KMS-11 (cell line): ENCODE data around the gene SNU13.
"Not testable (repeated sequence)": the region's sequence is repeated elsewhere in the genome, so short reads cannot be mapped to it uniquely, and the experiment has no call there.

Experiments
- H2AFZ ChIP-seq: fragments of 200-600 bp; sonication (generic); 2 replicates; pipeline ENCODE4 v1.6.1; 2016; ENCODE audit warnings: antibody characterized with exemption, mixed run types, low read depth
- H3K27ac ChIP-seq: fragments of 200-600 bp; sonication (generic); 2 replicates; pipeline ENCODE4 v1.6.1; 2016; ENCODE audit warnings: mild to moderate bottlenecking, mixed run types
- H3K27me3 ChIP-seq: fragments of 200-600 bp; sonication (generic); 2 replicates; pipeline ENCODE4 v1.6.1; 2017; ENCODE audit warnings: mild to moderate bottlenecking, low read depth, mixed run types, moderate library complexity; ENCODE audit not compliant: insufficient read depth
- H3K36me3 ChIP-seq: fragments of 200-600 bp; sonication (generic); 2 replicates; pipeline ENCODE4 v1.6.1; 2017; ENCODE audit warnings: mild to moderate bottlenecking, mixed run types; ENCODE audit not compliant: insufficient read depth
- H3K4me1 ChIP-seq: fragments of 200-600 bp; sonication (generic); 2 replicates; pipeline ENCODE4 v1.6.1; 2016; ENCODE audit warnings: mild to moderate bottlenecking, low read depth, mixed run types; ENCODE audit not compliant: poor library complexity, severe bottlenecking
- H3K4me2 ChIP-seq: fragments of 200-600 bp; sonication (generic); 2 replicates; pipeline ENCODE4 v1.7.0; 2016; ENCODE audit warnings: mild to moderate bottlenecking, mixed run types
- H3K4me3 ChIP-seq: fragments of 200-600 bp; sonication (generic); IDR thresholded peaks from 2 replicates; pipeline ENCODE4 v1.6.1; 2017; ENCODE audit warnings: low read depth, low read length, mixed read lengths; ENCODE audit not compliant: insufficient read depth
- H3K79me2 ChIP-seq: fragments of 200-600 bp; sonication (generic); 2 replicates; pipeline ENCODE4 v1.6.1; 2016; ENCODE audit warnings: low read depth, mixed run types; ENCODE audit not compliant: insufficient read depth
- H3K9ac ChIP-seq: fragments of 200-600 bp; sonication (generic); 2 replicates; pipeline ENCODE4 v1.6.1; 2016; ENCODE audit warnings: mild to moderate bottlenecking, mixed run types
- H4K20me1 ChIP-seq: fragments of 200-600 bp; sonication (generic); 2 replicates; pipeline ENCODE4 v1.6.1; 2016; ENCODE audit warnings: mild to moderate bottlenecking, mixed run types; ENCODE audit not compliant: insufficient read depth
- TF ChIP-seq, protein P1 (sequence below): fragments of 200-600 bp; sonication (generic); conservative IDR thresholded peaks from 2 replicates; pipeline ENCODE4 v1.6.1; 2017; ENCODE audit warnings: low read depth, mild to moderate bottlenecking, antibody characterized with exemption, low read length, moderate library complexity, mixed read lengths

Gene SNU13

DNA sequence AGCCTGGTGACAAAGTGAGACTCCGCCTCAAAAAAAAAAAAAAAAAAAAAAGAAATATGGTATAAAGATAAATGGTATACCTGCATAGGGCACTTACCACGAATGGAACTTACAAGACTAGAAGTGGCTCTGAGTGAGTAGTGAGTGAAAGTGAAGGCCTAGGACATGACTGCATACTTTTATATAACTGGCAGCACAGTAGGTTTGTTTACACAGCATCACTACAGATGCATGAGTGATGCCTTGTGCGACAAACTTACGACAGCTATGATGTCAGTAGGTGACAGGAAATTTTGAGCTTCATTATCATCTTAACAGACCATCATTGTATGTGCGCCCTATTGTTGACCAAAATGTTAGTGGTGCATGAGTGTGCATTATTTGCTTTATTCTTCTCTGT is 49.9 kb downstream of the SNU13 start:
- H3K9ac ChIP-seq, result no peak overlapping the region
- H3K36me3 ChIP-seq, result peaks cover 22% of the 10 kb centered on the region; the same call in 1 of the 2 replicates
- no peak overlapping the region for H3K4me2 ChIP-seq
- no peak overlapping the region for H3K27ac ChIP-seq
- H2AFZ ChIP-seq, result no peak overlapping the region
- H4K20me1 ChIP-seq, result 0 out of 2 replicates have a peak, but pooled peaks cover 3% of the 10 kb centered on the region
- H3K27me3 ChIP-seq, result no peaks in the 10 kb centered on the region
- no peak overlapping the region for H3K4me3 ChIP-seq
- no peaks in the 10 kb centered on the region for H3K4me1 ChIP-seq
- TF ChIP-seq, protein P1, sequence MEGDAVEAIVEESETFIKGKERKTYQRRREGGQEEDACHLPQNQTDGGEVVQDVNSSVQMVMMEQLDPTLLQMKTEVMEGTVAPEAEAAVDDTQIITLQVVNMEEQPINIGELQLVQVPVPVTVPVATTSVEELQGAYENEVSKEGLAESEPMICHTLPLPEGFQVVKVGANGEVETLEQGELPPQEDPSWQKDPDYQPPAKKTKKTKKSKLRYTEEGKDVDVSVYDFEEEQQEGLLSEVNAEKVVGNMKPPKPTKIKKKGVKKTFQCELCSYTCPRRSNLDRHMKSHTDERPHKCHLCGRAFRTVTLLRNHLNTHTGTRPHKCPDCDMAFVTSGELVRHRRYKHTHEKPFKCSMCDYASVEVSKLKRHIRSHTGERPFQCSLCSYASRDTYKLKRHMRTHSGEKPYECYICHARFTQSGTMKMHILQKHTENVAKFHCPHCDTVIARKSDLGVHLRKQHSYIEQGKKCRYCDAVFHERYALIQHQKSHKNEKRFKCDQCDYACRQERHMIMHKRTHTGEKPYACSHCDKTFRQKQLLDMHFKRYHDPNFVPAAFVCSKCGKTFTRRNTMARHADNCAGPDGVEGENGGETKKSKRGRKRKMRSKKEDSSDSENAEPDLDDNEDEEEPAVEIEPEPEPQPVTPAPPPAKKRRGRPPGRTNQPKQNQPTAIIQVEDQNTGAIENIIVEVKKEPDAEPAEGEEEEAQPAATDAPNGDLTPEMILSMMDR, result no peak
- H3K79me2 ChIP-seq, result peaks cover 22% of the 10 kb centered on the region; the same call in 1 of the 2 replicates

DNA sequence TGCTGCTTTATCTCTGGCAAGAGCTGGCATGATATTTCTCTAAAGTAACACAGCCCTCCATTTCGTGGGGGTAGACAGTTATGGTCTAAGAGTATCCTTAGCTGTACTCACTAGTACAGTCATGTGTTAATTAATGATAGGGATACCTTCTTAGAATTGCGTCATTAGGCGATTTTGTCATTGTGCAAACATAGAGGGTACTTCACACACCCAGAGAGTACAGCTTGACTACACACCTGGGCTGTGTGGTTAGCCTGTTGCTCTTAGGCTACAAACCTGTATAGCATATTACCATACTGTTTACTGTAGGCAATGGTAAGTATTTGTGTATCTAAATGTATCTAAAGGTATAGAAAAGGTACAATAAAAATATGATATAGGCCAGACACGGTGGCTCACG is 50.5 kb downstream of the SNU13 start:
- Histone ChIP-seq H3K36me3 (peaks cover 25% of the 10 kb centered on the region; the same call in 1 of the 2 replicates), H4K20me1 (0 out of 2 replicates have a peak, but pooled peaks cover 3% of the 10 kb centered on the region), H3K4me1 (no peaks in the 10 kb centered on the region), H3K4me3 (no peak overlapping the region), H3K79me2 (peaks cover 22% of the 10 kb centered on the region; the same call in 1 of the 2 replicates), H3K4me2 (no peak overlapping the region), H3K9ac (no peak overlapping the region), H3K27ac (no peak overlapping the region), H3K27me3 (no peaks in the 10 kb centered on the region), H2AFZ (no peak overlapping the region)
- TF ChIP-seq, protein P1, result no peak

DNA sequence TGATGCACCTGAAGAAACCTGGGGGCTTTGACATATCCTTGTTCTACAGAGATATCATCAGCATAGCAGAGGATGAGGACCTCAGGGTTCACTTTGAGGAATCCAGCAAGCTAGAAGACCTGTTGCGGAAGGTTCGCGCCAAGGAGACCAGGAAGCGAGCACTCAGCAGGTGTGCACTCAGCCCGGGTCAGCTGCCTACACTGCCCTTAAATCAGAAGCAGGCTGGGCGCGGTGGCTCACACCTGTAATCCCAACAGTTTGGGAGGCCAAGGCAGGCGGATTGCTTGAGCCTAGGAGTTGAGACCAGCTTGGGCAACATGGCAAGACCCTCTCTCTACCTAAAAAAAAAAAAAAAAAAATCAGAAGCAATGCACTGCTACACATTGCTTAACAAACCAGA is 51.0 kb downstream of the SNU13 start:
- H3K9ac ChIP-seq, H3K4me3 ChIP-seq, H3K27me3 ChIP-seq, H2AFZ ChIP-seq, H3K4me1 ChIP-seq, H4K20me1 ChIP-seq, H3K27ac ChIP-seq, H3K4me2 ChIP-seq: not testable (repeated sequence)
- H3K36me3 ChIP-seq, result peaks cover 22% of the 10 kb centered on the region; the same call in 1 of the 2 replicates
- H3K79me2 ChIP-seq, result peaks cover 23% of the 10 kb centered on the region; the same call in 1 of the 2 replicates

DNA sequence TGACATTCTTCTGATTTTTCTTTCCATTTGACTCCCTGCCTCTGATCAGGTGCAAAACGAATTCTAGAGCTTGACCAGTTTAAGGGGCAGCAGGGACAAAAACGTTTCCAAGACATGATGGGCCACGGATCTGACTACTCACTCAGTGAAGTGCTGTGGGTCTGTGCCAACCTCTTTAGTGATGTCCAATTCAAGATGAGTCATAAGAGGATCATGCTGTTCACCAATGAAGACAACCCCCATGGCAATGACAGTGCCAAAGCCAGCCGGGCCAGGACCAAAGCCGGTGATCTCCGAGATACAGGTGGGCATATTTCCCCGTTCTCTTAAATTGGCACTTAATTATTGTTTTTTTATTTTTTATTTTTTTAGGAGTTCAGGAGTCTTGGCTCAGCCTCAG is 52.2 kb downstream of the SNU13 start:
- Histone ChIP-seq H3K27ac (no peak overlapping the region), H3K27me3 (no peaks in the 10 kb centered on the region), H3K36me3 (peaks cover 22% of the 10 kb centered on the region; the same call in 1 of the 2 replicates), H3K4me3 (no peak overlapping the region), H3K4me2 (no peak overlapping the region), H3K4me1 (no peaks in the 10 kb centered on the region), H3K9ac (no peak overlapping the region), H3K79me2 (peaks cover 13% of the 10 kb centered on the region; the same call in 1 of the 2 replicates), H4K20me1 (0 out of 2 replicates have a peak, but pooled peaks cover 3% of the 10 kb centered on the region), H2AFZ (no peak overlapping the region)
- TF ChIP-seq, protein P1, result no peak

DNA sequence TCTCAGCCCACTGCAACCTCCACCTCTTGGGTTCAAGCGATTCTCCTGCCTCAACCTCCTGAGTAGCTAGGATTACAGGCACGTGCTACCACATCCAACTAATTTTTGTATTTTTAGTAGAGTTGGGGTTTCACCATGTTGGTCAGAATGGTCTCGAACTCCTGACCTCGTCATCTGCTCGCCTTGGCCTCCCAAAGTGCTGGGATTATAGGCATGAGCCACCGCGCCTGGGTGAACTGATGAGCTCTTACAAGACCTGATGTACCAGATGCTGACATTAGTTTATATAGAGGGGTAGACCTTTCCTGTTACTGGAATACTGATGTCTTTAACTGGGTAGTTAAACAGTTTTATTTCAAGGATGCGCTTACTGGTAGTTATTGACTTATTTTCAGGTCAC is 54.1 kb downstream of the SNU13 start:
- not testable (repeated sequence) for H3K27ac ChIP-seq, H3K4me2 ChIP-seq, H3K9ac ChIP-seq, H3K27me3 ChIP-seq, H2AFZ ChIP-seq, H3K4me3 ChIP-seq, H3K4me1 ChIP-seq, H4K20me1 ChIP-seq
- peaks cover 22% of the 10 kb centered on the region; the same call in 1 of the 2 replicates for H3K36me3 ChIP-seq
- H3K79me2 ChIP-seq, result peaks cover 17% of the 10 kb centered on the region; the same call in 1 of the 2 replicates

DNA sequence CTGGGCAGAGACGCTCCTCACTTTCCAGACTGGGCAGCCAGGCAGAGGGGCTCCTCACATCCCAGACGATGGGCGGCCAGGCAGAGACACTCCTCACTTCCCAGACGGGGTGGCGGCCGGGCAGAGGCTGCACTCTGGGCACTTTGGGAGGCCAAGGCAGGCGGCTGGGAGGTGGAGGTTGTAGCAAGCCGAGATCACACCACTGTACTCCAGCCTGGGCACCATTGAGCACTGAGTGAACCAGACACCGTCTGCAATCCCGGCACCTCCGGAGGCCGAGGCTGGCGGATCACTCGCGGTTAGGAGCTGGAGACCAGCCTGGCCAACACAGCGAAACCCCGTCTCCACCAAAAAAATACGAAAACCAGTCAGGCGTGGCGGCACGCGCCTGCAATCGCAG is 57.1 kb downstream of the SNU13 start:
- H3K27me3 ChIP-seq, H2AFZ ChIP-seq, H3K9ac ChIP-seq, H3K4me3 ChIP-seq, H3K4me1 ChIP-seq, H3K27ac ChIP-seq, H3K4me2 ChIP-seq, H4K20me1 ChIP-seq: not testable (repeated sequence)
- H3K79me2 ChIP-seq, result peaks cover 27% of the 10 kb centered on the region; the same call in 1 of the 2 replicates
- H3K36me3 ChIP-seq, result peaks cover 17% of the 10 kb centered on the region; the same call in 1 of the 2 replicates

DNA sequence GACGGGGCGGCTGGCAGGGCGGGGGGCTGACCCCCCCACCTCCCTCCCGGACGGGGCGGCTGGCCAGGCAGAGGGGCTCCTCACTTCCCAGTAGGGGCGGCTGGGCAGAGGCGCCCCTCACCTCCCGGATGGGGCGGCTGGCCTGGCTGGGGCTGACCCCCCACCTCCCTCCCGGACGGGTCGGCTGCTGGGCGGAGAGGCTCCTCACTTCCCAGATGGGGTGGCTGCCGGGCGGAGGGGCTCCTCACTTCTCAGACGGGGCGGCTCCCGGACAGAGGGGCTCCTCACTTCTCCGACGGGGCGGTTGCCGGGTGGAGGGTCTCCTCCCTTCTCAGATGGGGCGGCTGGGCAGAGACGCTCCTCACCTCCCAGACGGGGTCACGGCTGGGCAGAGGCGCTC is 57.6 kb downstream of the SNU13 start:
- Histone ChIP-seq H3K36me3 (peaks cover 17% of the 10 kb centered on the region; the same call in 1 of the 2 replicates), H3K79me2 (peaks cover 32% of the 10 kb centered on the region; the same call in 1 of the 2 replicates)
- H3K4me1 ChIP-seq, H4K20me1 ChIP-seq, H2AFZ ChIP-seq, H3K4me3 ChIP-seq, H3K9ac ChIP-seq, H3K27ac ChIP-seq, H3K27me3 ChIP-seq, H3K4me2 ChIP-seq: not testable (repeated sequence)
